MM.1S (cell line): ENCODE measurements around the gene EIF2S3.
"Not testable (repeated sequence)": the region's sequence is repeated elsewhere in the genome, so short reads cannot be mapped to it uniquely, and the experiment has no call there.

Experiments
- DNase-seq: peaks from one replicate; pipeline ENCODE4 v3.0.0-alpha.2; 2015
- H2AFZ ChIP-seq: fragments of 300-600 bp; sonication (generic); 2 replicates; pipeline ENCODE4 v1.6.0; 2016; ENCODE audit warnings: antibody characterized with exemption, low read length
- H3F3A ChIP-seq: fragments of 300-600 bp; sonication (generic); 2 replicates; pipeline ENCODE4 v1.6.1; 2016; ENCODE audit warnings: mild to moderate bottlenecking, antibody characterized with exemption, low read length, moderate library complexity, mixed read lengths; ENCODE audit not compliant: insufficient read depth
- H3K27ac ChIP-seq: fragments of 300-600 bp; sonication (generic); 2 replicates; pipeline ENCODE4 v1.5.1; 2016; ENCODE audit warnings: mild to moderate bottlenecking, low read length
- H3K27me3 ChIP-seq: fragments of 300-600 bp; sonication (generic); replicated peaks from 2 replicates; pipeline ENCODE4 v1.6.0; 2016; ENCODE audit warnings: low read length; ENCODE audit not compliant: insufficient read depth
- H3K36me3 ChIP-seq: fragments of 300-600 bp; sonication (generic); replicated peaks from 2 replicates; pipeline ENCODE4 v1.6.1; 2016; ENCODE audit warnings: mild to moderate bottlenecking, low read length, mixed read lengths; ENCODE audit not compliant: insufficient read depth
- H3K4me1 ChIP-seq: fragments of 300-600 bp; sonication (generic); 2 replicates; pipeline ENCODE4 v1.6.1; 2016; ENCODE audit warnings: low read length, mixed read lengths
- H3K4me2 ChIP-seq: fragments of 300-600 bp; sonication (generic); 2 replicates; pipeline ENCODE4 v1.6.0; 2016; ENCODE audit warnings: low read depth, low read length
- H3K4me3 ChIP-seq: fragments of 300-600 bp; sonication (generic); 2 replicates; pipeline ENCODE4 v1.5.1; 2016; ENCODE audit warnings: low read length, mixed read lengths
- H3K79me2 ChIP-seq: fragments of 300-600 bp; sonication (generic); 2 replicates; pipeline ENCODE4 v1.6.1; 2016; ENCODE audit warnings: mixed run types, low read length, mixed read lengths
- H3K9ac ChIP-seq: fragments of 300-600 bp; sonication (generic); 2 replicates; pipeline ENCODE4 v1.6.1; 2016; ENCODE audit warnings: low read length, mixed read lengths
- H3K9me2 ChIP-seq: fragments of 300-600 bp; sonication (generic); replicated peaks from 2 replicates; pipeline ENCODE4 v1.6.1; 2016; ENCODE audit warnings: mild to moderate bottlenecking, low read length, mixed read lengths; ENCODE audit not compliant: insufficient read depth
- H3K9me3 ChIP-seq: fragments of 300-600 bp; sonication (generic); replicated peaks from 2 replicates; pipeline ENCODE4 v1.6.1; 2016; ENCODE audit warnings: mild to moderate bottlenecking, low read length, mixed read lengths; ENCODE audit not compliant: insufficient read depth
- H4K20me1 ChIP-seq: fragments of 300-600 bp; sonication (generic); 2 replicates; pipeline ENCODE4 v1.6.1; 2016; ENCODE audit warnings: mild to moderate bottlenecking, low read length, moderate library complexity, mixed read lengths; ENCODE audit not compliant: insufficient read depth
- CTCF ChIP-seq: fragments of 300-600 bp; sonication (generic); IDR thresholded peaks from 2 replicates; pipeline ENCODE4 v1.5.1; 2016; ENCODE audit warnings: antibody characterized with exemption, low read length, mixed read lengths
- EZH2 ChIP-seq: fragments of 300-600 bp; sonication (generic); optimal IDR thresholded peaks from 2 replicates; pipeline ENCODE3; 2017; ENCODE audit warnings: low read depth, mild to moderate bottlenecking, antibody characterized with exemption, low read length, mixed read lengths
- EZH2phosphoT487 ChIP-seq: fragments of 300-600 bp; sonication (generic); IDR thresholded peaks from 2 replicates; pipeline ENCODE4 v1.6.1; 2018; ENCODE audit warnings: antibody characterized with exemption, low read length

EIF2S3 gene

GRCh38 chrX:24063488-24063887 is 8.7 kb downstream of the EIF2S3 start:
- Histone ChIP-seq H2AFZ (no peak overlapping the region), H3F3A (no peaks in the 10 kb centered on the region), H3K27me3 (no peaks in the 10 kb centered on the region), H3K4me1 (no peaks in the 10 kb centered on the region), H3K9ac (no peak overlapping the region), H3K4me2 (no peak overlapping the region), H3K4me3 (no peak overlapping the region), H3K36me3 (no peaks in the 10 kb centered on the region), H4K20me1 (no peaks in the 10 kb centered on the region), H3K79me2 (peaks cover 59% of the 10 kb centered on the region), H3K9me3 (no peaks in the 10 kb centered on the region), H3K9me2 (no peaks in the 10 kb centered on the region), H3K27ac (no peak overlapping the region)
- DNase-seq = no peak
- TF ChIP-seq EZH2 (no peak), CTCF (no peak), EZH2phosphoT487 (no peak)

- Histone ChIP-seq H3K79me2 (peaks cover 20% of the 10 kb centered on the region; the same call in 1 of the 2 replicates), H3K4me3 (no peak overlapping the region), H3K27ac (no peak overlapping the region), H2AFZ (no peak overlapping the region), H3K36me3 (0 out of 2 replicates have a peak, but pooled peaks cover 4% of the 10 kb centered on the region), H3K27me3 (no peaks in the 10 kb centered on the region), H3K4me2 (no peak overlapping the region), H3K9me2 (no peaks in the 10 kb centered on the region), H3K9me3 (no peaks in the 10 kb centered on the region), H4K20me1 (no peaks in the 10 kb centered on the region), H3K9ac (no peak overlapping the region), H3K4me1 (no peaks in the 10 kb centered on the region), H3F3A (no peaks in the 10 kb centered on the region; the same call in 1 of the 2 replicates)
- TF ChIP-seq CTCF = no peak
- TF ChIP-seq EZH2 = no peak
- no peak for TF ChIP-seq EZH2phosphoT487
- DNase-seq = no peak
Observed at GRCh38 chrX:24069877-24070276, 15.1 kb downstream of the EIF2S3 start.

- Histone ChIP-seq H3K9me3 (no peaks in the 10 kb centered on the region), H4K20me1 (0 out of 2 replicates have a peak, but pooled peaks cover 3% of the 10 kb centered on the region), H3K4me2 (no peak overlapping the region), H3K79me2 (peaks cover 1% of the 10 kb centered on the region; the same call in 1 of the 2 replicates), H3K4me3 (no peak overlapping the region), H3K9me2 (no peaks in the 10 kb centered on the region), H3F3A (peaks cover 18% of the 10 kb centered on the region), H3K9ac (no peak overlapping the region), H3K4me1 (0 out of 2 replicates have a peak, but pooled peaks cover 4% of the 10 kb centered on the region), H3K27me3 (no peaks in the 10 kb centered on the region), H2AFZ (no peak overlapping the region), H3K27ac (no peak overlapping the region), H3K36me3 (0 out of 2 replicates have a peak, but pooled peaks cover 2% of the 10 kb centered on the region)
- no peak for DNase-seq
- TF ChIP-seq CTCF (no peak), EZH2phosphoT487 (no peak), EZH2 (no peak)
Observed at GRCh38 chrX:24079411-24079810, 24.7 kb downstream of the EIF2S3 start.

GRCh38 chrX:24080245-24080644 is 25.5 kb downstream of the EIF2S3 start:
- H3K9me2 ChIP-seq, H3K4me3 ChIP-seq, H3K27me3 ChIP-seq, H3K4me2 ChIP-seq, H3K9me3 ChIP-seq, DNase-seq, H3K9ac ChIP-seq, H3K4me1 ChIP-seq, H3K79me2 ChIP-seq, H3K36me3 ChIP-seq, H4K20me1 ChIP-seq, H2AFZ ChIP-seq: not testable (repeated sequence)
- peaks cover 18% of the 10 kb centered on the region for H3F3A ChIP-seq
- H3K27ac ChIP-seq = peak overlapping the region; percentile 57; the same call in 1 of the 2 replicates
